Activated CD4-positive, alpha-beta memory T cell treated with anti-CD3 and anti-CD28 coated beads, Interleukin-2, amount 10 ng/mL, durations not matched to agents 7 days and 5 days (primary cell): ENCODE data around the gene ATOX1. TPM values are rescaled to one million over a fixed set of nuclear protein-coding genes. Genes with fewer than 3 reads are reported as not detected.
"Not testable (repeated sequence)": the region's sequence is repeated elsewhere in the genome, so short reads cannot be mapped to it uniquely, and the experiment has no call there.

Experiments
- CTCF ChIA-PET: fragments of 350-600 bp; sonication (Branson Sonifier 250); formaldehyde crosslinking; loops from one replicate; lab custom pipeline; 2021; ENCODE audit warnings: antibody characterized with exemption, inconsistent platforms; lab: Charles Lee
- POLR2A ChIA-PET: fragments of 350-600 bp; sonication (Branson Sonifier 250); formaldehyde crosslinking; loops from one replicate; lab custom pipeline; 2021; ENCODE audit warnings: antibody characterized with exemption; lab: Charles Lee
- DNase-seq: peaks from one replicate; pipeline ENCODE4 v3.0.0-alpha.2; 2020
- H3K27ac Mint-ChIP-seq: one replicate; pipeline ENCODE4 v1.8.0; 2021; ENCODE audit warnings: mild to moderate bottlenecking, mixed read lengths
- H3K27me3 Mint-ChIP-seq: one replicate; pipeline ENCODE4 v1.8.0; 2021; ENCODE audit warnings: mixed read lengths
- H3K36me3 Mint-ChIP-seq: one replicate; pipeline ENCODE4 v1.8.0; 2021; ENCODE audit warnings: low read depth, mixed read lengths
- H3K4me1 Mint-ChIP-seq: one replicate; pipeline ENCODE4 v1.8.0; 2021; ENCODE audit warnings: mixed read lengths
- H3K4me3 Mint-ChIP-seq: one replicate; pipeline ENCODE4 v1.8.0; 2021; ENCODE audit warnings: mild to moderate bottlenecking, mixed read lengths
- H3K9me3 Mint-ChIP-seq: one replicate; pipeline ENCODE4 v1.8.0; 2021; ENCODE audit warnings: mixed read lengths
- total RNA-seq, 2 experiments: library from RNA; stranded (reverse); gene quantifications; one replicate each; pipeline ENCODE4 v1.2.3, GENCODE V29; 2021

Gene ATOX1
- total RNA-seq, 2 experiments from 2014 or later = 62.6 to 64.3 TPM

DNA sequence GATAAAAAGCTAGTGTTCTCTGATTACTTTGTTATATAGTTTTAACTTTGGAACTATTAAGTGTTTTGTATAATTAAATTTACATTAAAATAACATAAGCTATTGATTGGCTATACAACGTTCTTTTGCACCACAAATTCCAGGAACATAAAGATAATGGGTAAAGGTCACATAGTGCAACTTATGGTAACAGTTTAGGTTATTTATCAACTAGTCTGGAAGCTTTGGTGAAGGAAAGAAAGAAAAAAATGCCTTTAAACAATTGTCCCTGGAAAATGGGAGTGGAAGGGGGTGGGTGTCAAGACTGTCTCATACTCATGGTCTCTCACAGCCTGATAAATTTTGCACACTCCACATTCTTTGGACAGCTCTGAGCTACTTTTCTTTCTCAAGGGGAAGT lies 54.7 kb downstream of the ATOX1 start:
- Mint-ChIP-seq H3K9me3 (no peaks in the 10 kb centered on the region), H3K4me3 (no peak overlapping the region), H3K27me3 (peaks cover 2% of the 10 kb centered on the region), H3K4me1 (no peaks in the 10 kb centered on the region), H3K27ac (no peak overlapping the region), H3K36me3 (no peaks in the 10 kb centered on the region)
- ChIA-PET POLR2A (no interaction called here), CTCF (interaction anchor here (1.0 to 1.2 kb wide), 2 partner anchors 8 to 52 kb away, joined by 3 read pairs; no protein-coding TSS in a partner anchor)
- no peak for DNase-seq

DNA sequence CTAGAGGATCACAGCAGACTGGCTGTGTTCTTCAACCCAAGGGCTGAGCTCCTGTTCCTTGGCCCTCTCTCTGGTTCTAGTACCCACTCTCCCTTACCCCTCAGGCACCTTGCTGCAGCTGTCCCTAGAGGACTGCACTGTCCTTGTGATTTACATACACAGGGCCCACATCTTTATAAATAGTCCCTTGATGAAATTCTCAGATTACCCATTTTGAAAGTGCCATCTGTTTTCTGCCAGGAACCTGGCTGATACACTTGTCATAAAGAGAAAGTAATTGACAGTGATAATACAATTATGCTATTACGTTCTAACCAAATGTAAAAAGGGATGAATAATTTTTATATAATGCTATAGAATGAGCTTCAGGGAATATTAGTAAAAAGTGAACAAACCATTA lies 55.2 kb downstream of the ATOX1 start:
- CTCF ChIA-PET = interaction anchor here (0.7 to 1.2 kb wide), 2 partner anchors 9 to 37 kb away, joined by 3 read pairs; no protein-coding TSS in a partner anchor
- Mint-ChIP-seq H3K27me3 (no peaks in the 10 kb centered on the region), H3K9me3 (no peaks in the 10 kb centered on the region), H3K4me3 (no peak overlapping the region), H3K27ac (no peak overlapping the region), H3K4me1 (no peaks in the 10 kb centered on the region), H3K36me3 (no peaks in the 10 kb centered on the region)
- DNase-seq = no peak
- POLR2A ChIA-PET = interaction anchor here (1.0 kb wide), 1 partner anchor 19 kb away, joined by 3 read pairs; no protein-coding TSS in a partner anchor

- H3K27ac Mint-ChIP-seq = no peak overlapping the region
- no peak overlapping the region for H3K4me3 Mint-ChIP-seq
- H3K4me1 Mint-ChIP-seq = no peaks in the 10 kb centered on the region
- H3K27me3 Mint-ChIP-seq = peaks cover 6% of the 10 kb centered on the region
- H3K9me3 Mint-ChIP-seq = no peaks in the 10 kb centered on the region
- ChIA-PET CTCF (no interaction called here), POLR2A (no interaction called here)
- DNase-seq = no peak
- H3K36me3 Mint-ChIP-seq = no peaks in the 10 kb centered on the region
Observed at GRCh38 chr5:151700820-151701219, 57.6 kb downstream of the ATOX1 start.

DNA sequence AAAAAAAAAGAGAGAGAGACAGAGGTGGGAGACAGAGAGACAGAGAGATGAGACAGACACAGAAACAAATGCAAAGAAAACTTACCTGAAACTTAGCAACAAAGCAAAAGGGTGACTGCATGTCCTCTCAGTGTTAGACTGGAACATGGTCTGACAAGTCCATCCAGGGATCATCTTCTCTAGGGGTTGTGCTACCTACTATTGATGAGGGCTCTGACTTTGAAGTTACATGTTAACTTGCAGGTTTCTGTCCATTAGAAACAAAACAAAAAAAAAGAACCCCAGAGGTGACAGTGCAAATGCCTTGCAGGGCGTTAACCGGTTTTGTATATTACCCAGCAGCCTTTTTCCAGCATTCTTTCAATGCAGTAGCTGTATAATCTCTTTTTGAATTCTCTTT lies 58.1 kb downstream of the ATOX1 start:
- Mint-ChIP-seq H3K27me3 (peaks cover 6% of the 10 kb centered on the region), H3K9me3 (no peaks in the 10 kb centered on the region), H3K27ac (no peak overlapping the region), H3K4me3 (no peak overlapping the region), H3K36me3 (no peaks in the 10 kb centered on the region), H3K4me1 (no peaks in the 10 kb centered on the region)
- ChIA-PET CTCF (no interaction called here), POLR2A (no interaction called here)
- DNase-seq = no peak

- ChIA-PET CTCF (no interaction called here), POLR2A (no interaction called here)
- H3K9me3 Mint-ChIP-seq = no peaks in the 10 kb centered on the region
- H3K27me3 Mint-ChIP-seq = peaks cover 6% of the 10 kb centered on the region
- no peaks in the 10 kb centered on the region for H3K4me1 Mint-ChIP-seq
- H3K36me3 Mint-ChIP-seq = no peaks in the 10 kb centered on the region
- DNase-seq = no peak
- H3K27ac Mint-ChIP-seq = no peak overlapping the region
- no peak overlapping the region for H3K4me3 Mint-ChIP-seq
Observed at GRCh38 chr5:151699071-151699901, 59.1 kb downstream of the ATOX1 start.

DNA sequence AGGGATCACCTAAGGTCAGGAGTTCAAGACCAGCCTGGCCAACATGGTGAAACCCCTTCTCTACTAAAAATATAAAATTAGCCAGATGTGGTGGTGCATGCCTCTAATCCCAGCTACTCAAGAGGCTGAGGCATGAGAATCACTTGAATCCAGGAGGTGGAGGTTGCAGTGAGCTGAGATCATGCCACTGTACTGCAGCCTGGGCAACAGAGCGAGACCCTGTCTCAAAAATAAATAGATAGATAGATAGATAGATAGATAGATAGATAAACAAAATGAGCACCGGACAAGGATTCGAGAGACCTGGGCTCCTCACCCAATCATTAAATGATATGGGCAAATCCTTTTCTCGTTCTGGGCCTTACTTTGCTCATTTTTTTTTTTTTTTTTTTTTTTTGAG lies 60.4 kb downstream of the ATOX1 start:
- H3K27ac Mint-ChIP-seq, H3K27me3 Mint-ChIP-seq, H3K36me3 Mint-ChIP-seq, DNase-seq, H3K4me1 Mint-ChIP-seq, H3K4me3 Mint-ChIP-seq, POLR2A ChIA-PET, H3K9me3 Mint-ChIP-seq: not testable (repeated sequence)
- CTCF ChIA-PET = interaction anchor here (0.9 kb wide), 1 partner anchor 23 kb away, joined by 3 read pairs; no protein-coding TSS in a partner anchor

- Mint-ChIP-seq H3K27ac (no peak overlapping the region), H3K27me3 (peaks cover 6% of the 10 kb centered on the region), H3K4me1 (no peaks in the 10 kb centered on the region), H3K4me3 (no peak overlapping the region), H3K9me3 (no peaks in the 10 kb centered on the region), H3K36me3 (no peaks in the 10 kb centered on the region)
- CTCF ChIA-PET = no interaction called here
- POLR2A ChIA-PET = no interaction called here
- no peak for DNase-seq
Observed at GRCh38 chr5:151697452-151697851, 61.0 kb downstream of the ATOX1 start.

GRCh38 chr5:151696470-151697061 lies 61.9 kb downstream of the ATOX1 start:
- peaks cover 6% of the 10 kb centered on the region for H3K27me3 Mint-ChIP-seq
- H3K4me1 Mint-ChIP-seq = no peaks in the 10 kb centered on the region
- POLR2A ChIA-PET = no interaction called here
- CTCF ChIA-PET = interaction anchor here (1.0 to 2.0 kb wide), 2 partner anchors 38 to 128 kb away, joined by 4 to 5 read pairs; no protein-coding TSS in a partner anchor
- no peak overlapping the region for H3K4me3 Mint-ChIP-seq
- H3K9me3 Mint-ChIP-seq = no peaks in the 10 kb centered on the region
- no peaks in the 10 kb centered on the region for H3K36me3 Mint-ChIP-seq
- H3K27ac Mint-ChIP-seq = no peak overlapping the region
- no peak for DNase-seq

DNA sequence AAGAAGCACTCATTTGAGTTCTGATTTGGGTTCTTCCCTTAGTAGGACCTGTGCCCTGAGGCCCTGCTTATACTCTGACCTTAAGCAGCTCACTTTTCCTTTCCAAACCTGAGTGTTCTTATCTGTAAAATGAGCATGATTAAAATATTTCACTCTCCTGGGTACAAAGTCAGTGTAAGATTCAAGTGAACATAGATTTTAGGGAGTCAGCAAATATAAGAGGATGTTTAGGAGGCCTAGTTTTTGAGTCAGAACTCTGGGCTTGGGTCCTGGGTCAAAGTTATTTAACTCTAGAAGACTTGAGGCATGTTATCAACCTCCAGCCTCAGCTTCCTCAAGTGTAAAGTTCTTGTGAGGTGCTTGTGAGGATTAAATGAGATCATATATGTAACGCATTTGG lies 63.0 kb downstream of the ATOX1 start:
- Mint-ChIP-seq H3K4me3 (no peak overlapping the region), H3K27me3 (peaks cover 9% of the 10 kb centered on the region), H3K4me1 (no peaks in the 10 kb centered on the region), H3K27ac (no peak overlapping the region), H3K36me3 (no peaks in the 10 kb centered on the region), H3K9me3 (no peaks in the 10 kb centered on the region)
- ChIA-PET CTCF (interaction anchor here (2.0 kb wide), 1 partner anchor 37 kb away, joined by 5 read pairs; no protein-coding TSS in a partner anchor), POLR2A (no interaction called here)
- DNase-seq = no peak

DNA sequence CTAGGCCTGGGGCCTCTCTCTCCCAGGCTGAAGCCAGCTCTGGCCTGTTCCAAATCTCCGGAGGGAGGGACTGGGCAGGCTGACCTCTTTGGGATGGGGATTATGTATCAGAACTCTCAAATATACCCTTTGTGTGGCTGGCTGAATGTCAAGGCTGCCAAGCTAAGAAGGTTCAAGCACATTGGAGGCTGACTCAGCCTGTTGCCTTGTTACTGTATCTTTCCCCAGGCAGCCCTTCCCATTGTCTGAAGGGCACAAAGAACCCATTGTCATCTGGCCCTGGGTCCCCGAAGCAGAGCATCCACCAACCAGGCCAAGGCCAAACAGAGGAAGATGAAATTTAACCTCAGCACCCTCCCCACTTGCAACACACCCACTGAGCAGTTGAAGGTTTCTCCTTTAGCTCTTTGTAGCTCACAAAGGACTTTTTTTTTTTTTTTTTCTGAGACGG lies 64.4 kb downstream of the ATOX1 start:
- H3K27ac Mint-ChIP-seq = no peak overlapping the region
- no peaks in the 10 kb centered on the region for H3K4me1 Mint-ChIP-seq
- CTCF ChIA-PET = interaction anchor here (1.0 kb wide), 1 partner anchor 42 kb away, joined by 3 read pairs; no protein-coding TSS in a partner anchor
- no peak overlapping the region for H3K4me3 Mint-ChIP-seq
- no peak for DNase-seq
- H3K9me3 Mint-ChIP-seq = no peaks in the 10 kb centered on the region
- POLR2A ChIA-PET = interaction anchor here (0.8 kb wide), 1 partner anchor 30 kb away, joined by 3 read pairs; no protein-coding TSS in a partner anchor
- peaks cover 9% of the 10 kb centered on the region for H3K27me3 Mint-ChIP-seq
- H3K36me3 Mint-ChIP-seq = no peaks in the 10 kb centered on the region

Other genes with a start within 250 kb of the ATOX1 start
- gene FAT2, start 167.3 kb downstream of the ATOX1 start, total RNA-seq = not detected
- gene SPARC, start 71.7 kb downstream of the ATOX1 start, total RNA-seq = under 1 TPM in 1 of 2 experiments, not detected in 1; 0.25 TPM
- 100 to 1,000 TPM; 198 to 210 TPM for gene G3BP1, start 13.3 kb upstream of the ATOX1 start, total RNA-seq
- gene GLRA1, start 166.2 kb upstream of the ATOX1 start, total RNA-seq = not detected